Fibroblast of lung (primary cell): ENCODE measurements around the gene MORN4. TPM values are rescaled to one million over a fixed set of nuclear protein-coding genes. Genes with fewer than 3 reads are reported as not detected.

Experiments
- DNase-seq, 2 donors: peaks; one replicate each; pipeline versions ENCODE4 v3.0.0 to v3.0.0-alpha.2; 2010; ENCODE audit warnings: low read depth in 2 of 2
- H2AFZ ChIP-seq: 2 replicates; pipeline ENCODE4 v1.5.1; 2012; ENCODE audit warnings: low read length, control low read depth, inconsistent platforms
- H3K27ac ChIP-seq: 2 replicates; pipeline ENCODE4 v1.5.1; 2011; ENCODE audit warnings: low read length, control low read depth; ENCODE audit not compliant: insufficient read depth
- H3K27me3 ChIP-seq: 2 replicates; pipeline ENCODE4 v1.5.1; 2011; ENCODE audit warnings: mild to moderate bottlenecking, low read length; ENCODE audit not compliant: control insufficient read depth, insufficient read depth
- H3K36me3 ChIP-seq: 2 replicates; pipeline ENCODE4 v1.5.1; 2011; ENCODE audit warnings: low read length; ENCODE audit not compliant: control insufficient read depth, insufficient read depth
- H3K4me1 ChIP-seq: 2 replicates; pipeline ENCODE4 v1.5.1; 2011; ENCODE audit warnings: low read length; ENCODE audit not compliant: control insufficient read depth, insufficient read depth; ENCODE audit errors: extremely low read depth
- H3K4me2 ChIP-seq: 2 replicates; pipeline ENCODE4 v1.5.1; 2011; ENCODE audit warnings: low read length, control low read depth; ENCODE audit not compliant: insufficient read depth; ENCODE audit errors: extremely low read depth
- H3K4me3 ChIP-seq, 4 experiments: fragments of 200-600 bp in 1 of 4; sonication (generic) in 1 of 4; replicated peaks in 1 of 4; 2 replicates each; pipeline ENCODE4 v1.5.1; 2011 to 2016; ENCODE audit warnings: low read length in 4 of 4, low read depth in 3 of 4, mild to moderate bottlenecking in 3 of 4, control low read depth in 2 of 4, inconsistent platforms in 1 of 4, mixed read lengths in 1 of 4; ENCODE audit not compliant: insufficient read depth in 1 of 4; ENCODE audit errors: control extremely low read depth in 1 of 4
- H3K79me2 ChIP-seq: 2 replicates; pipeline ENCODE4 v1.5.1; 2012; ENCODE audit warnings: mild to moderate bottlenecking, low read length, inconsistent platforms; ENCODE audit not compliant: control insufficient read depth, insufficient read depth
- H3K9ac ChIP-seq: 2 replicates; pipeline ENCODE4 v1.5.1; 2011; ENCODE audit warnings: mild to moderate bottlenecking, low read length, control low read depth; ENCODE audit not compliant: insufficient read depth
- H3K9me3 ChIP-seq: 2 replicates; pipeline ENCODE4 v1.5.1; 2012; ENCODE audit warnings: low read depth, low read length; ENCODE audit not compliant: control insufficient read depth, insufficient read depth
- H4K20me1 ChIP-seq: 2 replicates; pipeline ENCODE4 v1.5.1; 2011; ENCODE audit warnings: low read length; ENCODE audit not compliant: control insufficient read depth, insufficient read depth; ENCODE audit errors: extremely low read depth
- EZH2 ChIP-seq: IDR thresholded peaks from 2 replicates; pipeline ENCODE4 v1.5.1; 2012; ENCODE audit warnings: low read length, control low read depth, mild to moderate bottlenecking; ENCODE audit errors: missing control alignments
- polyA plus RNA-seq, 2 donors: library from polyadenylated mRNA; depleted of rRNA in 1 of 2; stranded (reverse) in 1 of 2; unstranded in 1 of 2; fragments of >200 nt; gene quantifications; 2 replicates each; pipeline ENCODE4 v1.2.1, GENCODE V29; 2011 to 2012; ENCODE audit warnings: missing spikeins in 1 of 2
- total RNA-seq: library from RNA; depleted of rRNA; stranded (reverse); fragments of >200 nt; gene quantifications from 2 replicates; pipeline ENCODE4 v1.2.1, GENCODE V29; 2014
- TF ChIP-seq, protein P1 (sequence below), 2 donors: IDR thresholded peaks in 1 of 2; conservative IDR thresholded peaks in 1 of 2; 1 replicate in 1 of 2; 2 replicates in 1 of 2; pipeline ENCODE4 v1.5.1; 2011 to 2012; ENCODE audit warnings: low read length in 2 of 2, control low read depth in 1 of 2, inconsistent platforms in 1 of 2, low read depth in 1 of 2, mild to moderate bottlenecking in 1 of 2

MORN4 gene
- total and polyA plus RNA-seq, 2 donors (not counting 1 experiment from before 2014, with no cell fraction given), result 13.2 to 13.4 TPM

DNA sequence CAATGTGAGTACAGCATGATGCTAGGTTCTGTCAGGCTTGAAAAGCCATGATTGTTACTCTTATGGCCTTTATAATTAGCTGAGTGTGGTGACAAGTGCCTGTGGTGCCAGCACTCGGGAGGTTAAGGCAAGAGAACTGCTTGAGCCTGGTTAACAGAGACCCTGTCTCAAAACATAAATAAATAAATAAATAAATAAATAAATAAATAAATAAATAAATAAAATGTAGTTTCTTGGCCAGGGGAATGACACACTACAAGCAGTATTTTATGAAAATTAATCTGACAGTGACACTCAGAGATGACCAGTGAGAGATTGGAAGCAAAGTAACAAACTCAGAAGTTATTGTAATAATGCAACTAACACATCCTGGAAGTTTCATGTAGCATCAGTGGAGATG is 2.3 kb upstream of the MORN4 start:
- H3K36me3 ChIP-seq, result no peaks in the 10 kb centered on the region
- TF ChIP-seq, protein P1, sequence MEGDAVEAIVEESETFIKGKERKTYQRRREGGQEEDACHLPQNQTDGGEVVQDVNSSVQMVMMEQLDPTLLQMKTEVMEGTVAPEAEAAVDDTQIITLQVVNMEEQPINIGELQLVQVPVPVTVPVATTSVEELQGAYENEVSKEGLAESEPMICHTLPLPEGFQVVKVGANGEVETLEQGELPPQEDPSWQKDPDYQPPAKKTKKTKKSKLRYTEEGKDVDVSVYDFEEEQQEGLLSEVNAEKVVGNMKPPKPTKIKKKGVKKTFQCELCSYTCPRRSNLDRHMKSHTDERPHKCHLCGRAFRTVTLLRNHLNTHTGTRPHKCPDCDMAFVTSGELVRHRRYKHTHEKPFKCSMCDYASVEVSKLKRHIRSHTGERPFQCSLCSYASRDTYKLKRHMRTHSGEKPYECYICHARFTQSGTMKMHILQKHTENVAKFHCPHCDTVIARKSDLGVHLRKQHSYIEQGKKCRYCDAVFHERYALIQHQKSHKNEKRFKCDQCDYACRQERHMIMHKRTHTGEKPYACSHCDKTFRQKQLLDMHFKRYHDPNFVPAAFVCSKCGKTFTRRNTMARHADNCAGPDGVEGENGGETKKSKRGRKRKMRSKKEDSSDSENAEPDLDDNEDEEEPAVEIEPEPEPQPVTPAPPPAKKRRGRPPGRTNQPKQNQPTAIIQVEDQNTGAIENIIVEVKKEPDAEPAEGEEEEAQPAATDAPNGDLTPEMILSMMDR (conservative IDR thresholded peaks at IDR 0.05 in 1 of 2, IDR thresholded peaks at IDR 0.05 in 1 of 2; ENCODE audit: low read depth in 1 of 2, low read length in 2 of 2), result no peak
- TF ChIP-seq EZH2, result no peak
- no peak overlapping the region for H3K4me3 ChIP-seq
- no peak overlapping the region for H3K9ac ChIP-seq
- peaks cover 5% of the 10 kb centered on the region for H3K4me1 ChIP-seq
- DNase-seq, result no peak
- no peaks in the 10 kb centered on the region for H4K20me1 ChIP-seq
- no peaks in the 10 kb centered on the region for H3K9me3 ChIP-seq
- H3K4me2 ChIP-seq, result no peak overlapping the region
- H3K27me3 ChIP-seq, result no peaks in the 10 kb centered on the region
- no peaks in the 10 kb centered on the region for H3K79me2 ChIP-seq
- H2AFZ ChIP-seq, result no peak overlapping the region
- no peak overlapping the region for H3K27ac ChIP-seq

DNA sequence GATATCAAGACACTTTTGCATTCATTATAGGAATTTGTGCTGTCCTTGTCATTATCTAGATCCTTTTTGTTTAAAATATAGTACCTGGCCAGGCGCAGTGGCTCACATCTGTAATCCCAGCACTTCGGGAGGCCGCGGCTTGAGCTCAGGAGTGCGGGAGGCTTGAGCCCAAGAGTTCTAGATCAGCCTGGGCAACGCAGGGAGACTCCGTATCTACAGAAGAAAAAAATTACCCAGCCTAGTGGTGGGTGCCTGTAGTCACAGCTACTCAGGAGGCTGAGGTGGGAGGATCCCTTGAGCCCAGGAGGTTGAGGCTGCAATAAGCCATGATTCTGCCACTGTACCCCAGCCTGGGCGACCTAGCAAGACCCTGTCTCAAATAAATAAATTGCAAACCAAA is 621 bp upstream of the MORN4 start:
- Histone ChIP-seq H3K27ac (no peak overlapping the region), H3K27me3 (no peaks in the 10 kb centered on the region), H2AFZ (peak overlapping the region; percentile 82), H3K79me2 (no peaks in the 10 kb centered on the region), H3K9me3 (no peaks in the 10 kb centered on the region), H3K4me3 (peak overlapping the region in 3 of 4 experiments; percentile 78 to 95 (median 92)), H3K4me2 (peak overlapping the region; percentile 97), H3K36me3 (no peaks in the 10 kb centered on the region), H3K4me1 (peaks cover 5% of the 10 kb centered on the region), H4K20me1 (no peaks in the 10 kb centered on the region), H3K9ac (no peak overlapping the region)
- TF ChIP-seq, protein P1 (conservative IDR thresholded peaks at IDR 0.05 in 1 of 2, IDR thresholded peaks at IDR 0.05 in 1 of 2; ENCODE audit: low read depth in 1 of 2, low read length in 2 of 2), result no peak
- TF ChIP-seq EZH2, result no peak
- DNase-seq, result no peak

DNA sequence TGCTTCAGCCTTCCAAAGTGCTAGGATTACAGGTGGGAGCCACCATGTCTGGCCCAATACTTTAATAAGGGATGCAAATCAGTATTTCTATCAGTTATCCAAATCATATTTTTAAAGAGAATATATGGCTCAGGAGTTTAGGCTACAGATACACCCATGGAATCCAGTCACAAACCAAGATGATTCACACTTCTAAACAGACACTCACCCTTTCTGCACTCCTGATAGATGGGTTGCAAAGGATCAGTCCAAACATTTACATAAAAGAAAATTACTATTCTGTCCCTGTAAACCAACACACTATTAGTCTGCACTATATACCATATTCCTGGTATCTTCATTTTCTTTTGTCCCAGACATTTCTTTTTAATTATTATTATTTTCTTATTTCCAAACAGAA is 2.2 kb downstream of the MORN4 start:
- Histone ChIP-seq H3K4me2 (no peak overlapping the region), H3K27ac (no peak overlapping the region), H3K4me3 (no peak overlapping the region), H3K79me2 (no peaks in the 10 kb centered on the region), H3K9ac (no peak overlapping the region), H3K9me3 (no peaks in the 10 kb centered on the region), H3K4me1 (peaks cover 5% of the 10 kb centered on the region), H3K27me3 (no peaks in the 10 kb centered on the region), H4K20me1 (no peaks in the 10 kb centered on the region), H2AFZ (no peak overlapping the region), H3K36me3 (no peaks in the 10 kb centered on the region)
- TF ChIP-seq EZH2, result no peak
- TF ChIP-seq, protein P1 (conservative IDR thresholded peaks at IDR 0.05 in 1 of 2, IDR thresholded peaks at IDR 0.05 in 1 of 2; ENCODE audit: low read depth in 1 of 2, low read length in 2 of 2), result no peak
- DNase-seq, result peak; percentile 10 to 21
